CD4-positive, alpha-beta T cell treated with Interleukin-6 for 4 hours (primary cell): Measurements from ENCODE around the gene RANBP1.
"Not testable (repeated sequence)": the region's sequence is repeated elsewhere in the genome, so short reads cannot be mapped to it uniquely, and the experiment has no call there.

Experiments
- DNase-seq: peaks from one replicate; pipeline ENCODE4 v3.0.0-alpha.2; 2020; ENCODE audit warnings: mixed read lengths

Gene RANBP1

DNA sequence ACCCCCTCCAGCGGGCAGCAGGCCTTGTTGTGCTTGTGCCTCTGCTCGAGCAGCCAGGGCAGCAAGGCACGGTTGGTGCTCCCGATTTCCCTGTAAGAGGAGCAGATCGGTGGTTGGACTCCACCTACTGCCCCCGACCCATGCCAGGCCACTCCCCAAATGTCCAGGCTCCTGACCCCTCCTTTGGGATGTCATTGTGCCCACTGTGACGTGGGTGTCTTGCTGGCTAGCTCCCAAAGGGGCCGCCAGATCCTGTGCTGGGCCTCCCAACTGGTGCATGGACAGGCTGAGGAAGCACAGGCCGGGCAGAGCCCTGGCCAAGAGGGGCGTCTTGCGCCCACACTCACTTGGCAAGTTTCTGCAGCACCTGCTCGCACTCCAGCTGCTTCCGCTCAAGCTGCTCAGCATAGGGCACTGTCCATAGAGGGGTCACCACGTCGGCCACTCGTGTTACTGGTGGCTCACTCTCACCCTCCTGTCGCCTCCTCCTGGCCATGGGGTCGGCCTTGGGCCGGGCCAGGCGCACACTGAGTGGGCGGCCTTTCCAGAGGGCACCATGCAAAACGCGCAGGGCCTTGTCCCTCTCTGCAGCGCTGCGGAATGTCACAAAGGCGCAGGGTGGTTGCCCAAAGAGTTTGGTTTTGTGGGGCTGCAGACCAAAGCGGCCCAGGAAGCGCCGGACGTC lies at the start of gene RANBP1:
TSS of gene RANBP1 (plus strand) at position 414 of the 685 bp plus-strand sequence. CDS start at position 495, 81 bp downstream.
- no peak for DNase-seq

DNA sequence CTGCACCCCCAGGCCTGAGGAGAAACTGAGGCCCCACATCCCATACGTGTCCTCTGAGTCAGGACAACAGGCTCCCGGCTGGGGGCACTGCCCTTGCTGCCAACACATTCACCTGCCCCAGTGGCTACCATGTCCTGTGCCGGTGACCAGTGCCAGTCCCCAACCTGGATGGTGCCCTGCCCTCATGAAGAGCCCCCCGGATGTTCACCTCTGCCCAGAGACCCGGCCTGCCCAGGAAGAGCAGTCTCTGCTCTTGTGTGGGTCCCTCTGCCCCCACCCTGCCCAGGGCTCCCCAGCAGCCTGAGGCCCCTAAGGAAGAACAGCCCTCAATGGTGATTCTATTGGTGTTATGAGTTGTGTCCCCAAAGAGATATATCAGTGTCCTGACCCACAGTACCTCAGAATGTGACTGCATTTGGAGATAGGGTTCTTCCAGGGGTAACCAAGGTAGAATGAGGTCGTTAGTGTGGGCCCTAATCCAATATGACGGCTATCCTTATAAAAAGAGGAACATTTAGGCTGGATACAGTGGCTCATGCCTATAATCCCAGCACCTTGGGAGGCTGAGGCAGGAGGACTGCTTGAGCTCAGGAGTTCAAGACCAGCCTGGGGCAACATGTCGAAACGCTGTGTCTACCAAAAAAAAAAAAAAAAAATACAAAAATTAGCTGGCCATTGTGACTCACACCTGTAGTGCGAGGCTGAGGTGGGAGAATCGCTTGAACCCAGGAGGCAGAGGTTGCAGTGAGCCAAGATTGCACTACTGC lies 49.1 kb upstream of the RANBP1 start:
- DNase-seq: no peak

DNA sequence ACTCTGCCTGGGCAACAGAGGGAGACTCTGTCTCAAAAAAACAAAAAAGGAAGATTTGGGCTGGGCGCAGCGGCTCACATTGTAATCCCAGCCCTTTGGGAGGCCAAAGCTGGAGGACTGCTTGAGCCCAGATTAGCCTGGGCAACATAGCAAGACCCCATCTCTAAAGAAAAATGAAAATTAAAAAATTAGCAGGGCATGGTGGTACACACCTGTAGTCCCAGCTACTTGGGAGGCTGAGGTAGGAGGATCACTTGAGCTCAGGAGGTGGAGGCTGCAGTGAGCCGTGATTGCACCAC lies 48.6 kb upstream of the RANBP1 start:
- DNase-seq: not testable (repeated sequence)

DNA sequence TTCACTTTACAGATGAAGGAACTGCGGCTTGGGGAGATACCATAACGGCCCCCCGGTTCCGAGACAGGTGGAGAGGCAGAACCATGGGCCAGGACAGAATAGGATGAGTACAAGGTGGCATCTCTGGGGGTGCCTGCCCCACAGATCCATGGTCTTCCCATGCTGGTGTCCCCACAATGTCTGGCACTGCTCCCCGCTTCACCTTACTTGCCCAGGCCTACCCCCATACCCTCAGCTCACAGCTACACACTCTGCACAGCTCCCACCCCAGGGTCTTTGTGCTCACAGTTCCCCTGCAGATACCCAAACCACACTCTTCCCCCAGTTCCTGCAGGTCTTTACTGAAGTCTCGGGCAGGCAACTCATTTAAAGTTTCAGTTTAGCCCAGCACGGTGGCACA lies 47.3 kb upstream of the RANBP1 start:
- DNase-seq: no peak

DNA sequence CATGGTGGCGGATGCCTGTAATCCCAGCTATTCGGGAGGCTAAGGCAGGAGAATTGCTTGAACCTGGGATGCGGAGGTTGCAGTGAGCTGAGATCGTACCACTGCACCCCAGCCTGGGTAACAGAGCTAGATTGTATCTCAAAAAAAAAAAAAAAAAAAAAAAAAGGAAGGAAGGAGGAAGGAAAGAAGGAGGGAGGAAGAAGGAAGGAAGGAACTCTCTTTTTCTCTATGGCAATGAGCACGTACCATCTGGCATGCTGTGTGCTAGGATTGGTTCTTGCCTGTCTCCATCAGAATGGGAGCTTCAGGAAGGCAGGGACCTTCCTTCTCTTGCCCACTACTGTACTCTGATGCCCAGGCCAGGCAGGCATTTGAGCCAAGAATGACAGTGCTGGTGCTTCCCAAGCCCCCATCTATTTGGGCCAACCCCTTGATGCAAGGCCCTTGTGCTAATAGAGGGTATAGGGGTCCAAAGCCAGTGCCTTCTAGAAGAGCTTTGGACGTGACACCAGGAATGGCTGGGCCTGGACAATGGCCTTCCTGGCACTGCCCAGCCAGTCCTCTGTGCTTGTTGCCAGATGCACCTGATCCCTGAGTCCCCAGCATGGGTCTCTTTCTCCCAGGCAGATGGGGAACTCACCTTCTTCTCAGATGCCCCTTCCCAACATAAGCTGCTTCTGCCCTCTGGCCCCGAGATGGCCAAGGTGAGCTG lies 46.4 kb upstream of the RANBP1 start:
- no peak for DNase-seq

DNA sequence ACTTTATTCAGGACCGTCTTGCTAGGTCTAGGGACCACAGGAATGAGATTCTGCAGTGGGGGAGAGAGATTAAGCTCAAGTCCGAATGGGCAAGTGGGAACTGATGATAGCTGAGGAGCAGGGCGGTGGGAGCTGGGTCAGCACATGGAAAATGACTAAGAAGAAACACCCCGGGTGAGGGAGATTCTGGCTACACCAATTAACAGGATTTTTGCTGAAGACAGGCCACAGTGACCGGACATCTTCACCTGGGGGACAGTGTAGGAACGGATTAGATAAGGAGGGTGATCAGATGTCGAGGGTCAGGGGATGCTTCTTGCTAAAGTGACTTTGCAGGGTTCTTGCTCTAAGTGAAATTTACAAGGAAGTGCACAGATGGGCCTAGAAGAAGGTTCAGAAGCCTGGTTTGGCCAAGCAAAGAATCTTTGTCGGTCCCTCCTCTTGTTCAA lies 44.4 kb upstream of the RANBP1 start:
- no peak for DNase-seq

DNA sequence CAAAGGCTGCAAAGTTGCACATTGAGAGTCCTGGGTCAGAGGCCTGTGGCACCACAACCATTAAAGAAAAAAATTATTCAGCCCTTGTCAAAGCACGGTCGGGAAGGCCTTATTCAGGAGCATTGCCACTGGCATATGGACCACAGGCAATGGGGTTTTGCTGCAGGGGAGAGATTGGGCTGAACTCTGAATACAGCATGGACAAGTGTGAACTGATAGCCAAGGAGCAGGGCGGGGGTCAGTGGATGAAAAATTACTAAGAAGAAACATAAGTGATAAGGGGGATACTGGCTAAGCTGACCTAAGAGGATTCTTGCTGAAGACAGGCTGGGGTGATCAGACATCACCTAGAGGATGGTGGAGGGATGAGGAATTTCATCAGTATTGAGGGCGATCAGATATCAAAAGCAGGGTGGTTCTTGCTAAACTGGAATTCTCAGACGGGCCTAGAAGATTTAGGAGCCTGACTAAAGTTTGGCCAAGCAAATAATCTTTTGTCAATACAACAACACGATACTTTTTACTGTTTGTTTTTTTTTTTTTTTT lies 39.2 kb upstream of the RANBP1 start:
- DNase-seq: no peak

DNA sequence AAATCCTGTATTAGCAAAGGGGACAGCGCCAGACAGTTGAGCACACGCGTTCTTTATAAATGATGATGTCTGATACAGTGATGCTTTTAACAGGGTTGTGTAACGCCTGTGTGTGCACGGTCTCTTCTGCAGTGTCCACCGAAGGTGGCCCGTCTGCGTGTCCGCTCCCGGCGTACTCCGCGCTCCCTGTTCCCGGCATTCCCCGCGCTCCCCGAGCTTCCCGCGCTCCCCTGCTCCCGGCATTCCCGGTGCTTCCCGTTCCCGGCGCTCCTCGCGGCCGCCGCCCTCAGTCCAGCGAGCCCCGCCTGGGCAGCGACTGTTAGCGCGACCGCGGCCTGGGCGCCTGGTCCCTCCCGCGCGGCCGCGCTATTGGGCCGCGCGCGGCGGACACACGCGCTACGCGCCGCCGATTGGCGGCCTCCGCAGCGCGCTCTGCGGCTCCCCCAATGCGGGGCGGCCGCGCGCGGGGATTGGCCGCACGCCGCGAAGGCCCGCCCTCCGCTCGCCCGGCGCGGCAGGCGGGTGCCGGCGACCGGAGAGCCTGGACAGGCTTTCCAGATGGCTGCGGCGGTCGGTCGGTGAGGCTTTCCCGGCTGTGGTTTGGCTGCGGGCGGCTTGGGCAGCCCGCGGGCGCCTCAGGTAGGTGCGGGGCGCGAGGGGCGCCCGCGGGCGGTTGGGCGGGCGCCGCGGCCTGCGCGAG lies 36.0 kb upstream of the RANBP1 start, which contains the start of gene DGCR8:
TSS of gene DGCR8 (plus strand) at position 497 of the 700 bp plus-strand sequence. CDS start 5,723 bp downstream, outside the sequence.
- peak; percentile 73 for DNase-seq

DNA sequence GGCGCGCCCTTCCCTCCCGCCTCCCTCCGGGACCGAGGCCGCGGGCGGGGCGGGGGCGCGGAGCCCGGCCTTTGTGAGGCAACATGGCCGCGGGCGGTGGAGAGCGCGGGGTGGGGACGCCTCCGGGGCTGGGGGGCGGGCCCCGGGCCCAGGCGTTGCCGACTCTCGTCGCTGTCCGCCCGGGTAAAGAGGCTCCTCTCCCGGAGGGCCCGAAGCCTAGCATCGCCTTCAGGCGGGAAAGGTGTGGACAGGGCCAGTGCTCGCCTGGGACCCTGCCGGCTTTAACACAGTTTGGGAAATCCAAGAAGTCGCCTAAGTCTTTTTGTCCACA lies 35.5 kb upstream of the RANBP1 start:
- DNase-seq: peak; percentile 79

DNA sequence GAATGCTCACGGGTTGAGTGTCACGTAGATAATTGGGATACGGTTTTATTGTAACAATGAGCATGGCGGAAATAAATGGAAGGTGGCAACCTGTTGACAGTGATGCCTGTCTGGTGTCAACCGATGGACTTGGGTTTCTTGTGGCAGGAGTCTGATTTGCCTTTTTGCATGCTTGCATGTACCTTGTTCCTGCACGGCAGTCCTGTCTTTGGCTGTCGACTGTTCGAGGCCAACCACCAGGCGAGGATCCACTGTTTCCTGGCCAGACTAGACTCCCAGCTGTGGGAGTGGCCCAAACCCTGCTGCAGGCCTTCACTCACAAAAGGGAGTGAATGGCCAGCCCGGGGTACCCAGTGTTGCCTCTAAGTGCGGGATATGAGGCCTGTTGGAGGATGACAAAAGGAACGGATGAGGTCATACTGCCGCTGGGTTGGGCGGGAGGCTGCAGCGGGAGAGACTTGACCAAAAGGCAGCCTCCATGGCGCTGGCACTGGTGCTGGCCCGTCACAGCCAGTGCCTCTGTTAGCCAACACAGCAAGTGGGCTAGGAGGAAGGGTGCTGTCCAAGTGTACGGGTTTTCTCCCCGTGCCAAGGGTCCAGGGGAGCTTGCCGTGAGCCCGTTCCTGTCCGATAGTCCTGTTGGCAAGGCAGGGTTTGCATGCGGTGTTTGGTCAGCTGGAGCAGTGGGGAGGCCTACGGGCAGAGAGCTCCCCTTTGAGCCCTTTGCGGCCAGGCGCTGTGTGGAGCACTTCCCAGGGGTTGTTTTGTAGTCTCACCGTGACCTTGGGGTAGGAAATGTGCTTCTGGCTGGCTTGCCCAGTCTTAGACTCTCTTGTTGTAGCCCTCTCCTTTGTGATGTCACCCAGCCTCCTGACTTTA lies 34.9 kb upstream of the RANBP1 start:
- no peak for DNase-seq

DNA sequence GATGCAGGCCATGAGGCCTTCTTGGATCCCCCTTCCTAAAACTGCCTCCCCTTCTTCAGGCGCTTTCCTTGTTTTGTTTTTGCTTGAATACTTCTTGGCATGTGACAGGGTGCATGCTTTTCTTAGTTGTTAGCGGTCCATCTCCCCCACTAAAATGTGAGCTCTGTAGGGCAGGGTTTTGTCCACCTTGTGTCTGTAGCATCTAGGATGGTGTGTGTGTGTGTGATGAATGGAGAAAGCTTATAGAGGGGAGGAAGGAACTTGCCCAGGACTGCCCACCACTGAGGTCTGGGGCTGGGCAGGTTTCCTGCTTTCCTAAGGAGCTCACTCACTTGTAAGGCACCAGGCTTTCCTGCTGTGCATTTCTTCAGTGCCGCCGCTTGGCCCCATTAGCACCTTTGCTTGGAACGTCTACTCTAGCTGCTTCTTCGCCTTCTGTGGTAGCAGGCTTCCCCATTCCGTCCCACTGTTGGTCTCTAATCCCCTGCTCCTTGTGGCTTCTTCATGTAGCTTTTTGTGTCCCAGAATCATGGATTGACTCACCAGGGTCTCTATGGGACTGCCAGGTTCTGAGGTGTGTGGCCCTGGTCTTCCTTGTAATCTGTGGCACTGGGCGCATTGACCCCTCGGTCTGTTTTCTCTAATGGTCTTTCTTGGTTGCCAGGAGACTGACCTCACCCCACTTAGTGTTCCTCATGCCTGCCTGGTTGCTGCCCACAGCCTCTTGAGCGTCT lies 32.6 kb upstream of the RANBP1 start:
- no peak for DNase-seq

DNA sequence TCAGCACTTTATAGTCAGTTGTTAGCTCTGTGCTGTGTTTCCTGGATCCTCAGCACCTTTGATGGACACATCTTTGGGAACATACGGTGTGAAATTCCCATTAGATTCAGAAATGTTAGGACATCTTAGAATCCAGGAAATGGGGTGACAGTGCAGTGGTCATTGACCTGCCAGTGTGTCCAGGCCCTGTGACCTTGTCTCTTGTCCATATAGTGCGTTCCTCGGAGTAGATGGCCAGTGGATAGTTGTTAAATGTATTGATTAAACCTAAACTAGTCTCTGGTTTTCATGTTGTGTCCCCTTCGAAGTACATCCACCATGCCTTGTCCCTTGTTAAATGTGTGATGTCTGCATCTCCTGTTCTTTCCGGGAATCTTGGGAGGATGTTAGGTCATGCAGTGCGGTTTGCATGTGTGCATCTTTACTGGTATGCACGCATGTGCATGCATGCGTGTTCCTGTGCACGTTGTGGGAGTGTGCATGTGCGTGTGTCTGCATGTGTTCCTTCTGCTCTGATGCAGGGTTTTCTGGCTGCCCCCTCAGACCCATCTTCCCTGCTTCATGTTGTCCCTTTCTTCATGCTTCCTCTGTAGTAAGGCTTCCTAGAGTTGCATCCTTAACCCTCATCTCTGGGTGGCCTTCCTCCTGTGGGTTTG lies 31.9 kb upstream of the RANBP1 start:
- no peak for DNase-seq

DNA sequence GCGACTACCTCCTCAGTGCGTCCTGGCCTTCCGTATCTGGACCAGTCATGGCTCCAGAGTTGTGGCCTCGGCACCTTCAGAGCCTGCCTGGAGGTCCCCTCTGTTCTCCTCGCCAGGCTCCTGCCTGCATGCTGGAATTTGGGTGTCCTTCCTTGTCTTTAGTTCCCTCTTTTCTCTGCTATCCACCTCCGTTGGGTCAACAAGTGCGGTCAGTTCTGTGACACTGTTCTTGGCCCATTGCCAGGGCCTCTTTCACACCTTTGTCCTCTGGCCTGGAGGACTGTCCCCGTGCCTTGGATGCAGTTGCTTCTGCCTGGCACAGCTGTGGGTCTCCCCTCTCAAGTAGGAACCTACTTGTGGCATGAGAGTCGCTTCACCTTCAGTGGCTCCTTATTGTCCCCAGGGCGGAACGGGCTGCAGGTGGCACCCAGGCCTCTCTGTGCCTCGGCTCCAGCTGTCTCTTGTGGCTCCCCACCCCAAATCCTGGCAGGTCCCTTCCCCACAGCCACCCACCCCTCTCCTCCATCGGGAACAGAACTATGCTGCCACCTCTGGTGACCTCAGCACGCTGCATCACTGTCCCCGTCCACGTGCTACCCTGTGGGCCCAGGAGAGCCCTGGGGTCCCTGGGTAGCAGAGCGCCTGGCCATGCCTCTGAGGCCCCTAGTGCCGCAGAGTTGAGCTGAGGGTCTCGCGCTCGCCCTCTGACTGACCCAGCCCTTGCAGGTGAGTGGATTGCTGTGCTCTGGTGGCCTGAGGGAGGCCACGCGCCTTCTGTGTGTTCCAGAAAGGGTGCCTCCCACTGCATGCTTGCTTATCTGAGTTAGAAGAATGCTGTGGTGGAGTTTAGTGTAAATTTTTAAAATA lies 31.1 kb upstream of the RANBP1 start:
- DNase-seq: peak; percentile 20

DNA sequence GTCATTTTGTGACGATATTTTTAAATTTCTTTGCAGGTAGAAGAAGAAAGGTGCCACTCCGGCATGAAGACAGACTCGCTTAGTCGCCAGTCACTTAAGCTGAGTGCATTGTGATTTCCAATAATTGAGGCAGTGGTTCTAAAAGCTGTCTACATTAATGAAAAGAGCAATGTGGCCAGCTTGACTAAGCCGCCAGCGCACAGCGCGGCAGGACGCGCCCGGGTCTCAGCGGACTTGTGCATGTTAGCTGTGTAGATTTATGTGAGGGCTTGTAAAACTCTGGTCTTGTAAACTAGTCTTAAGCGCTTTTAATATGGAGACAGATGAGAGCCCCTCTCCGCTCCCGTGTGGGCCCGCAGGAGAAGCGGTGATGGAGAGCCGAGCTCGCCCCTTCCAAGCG lies 30.3 kb upstream of the RANBP1 start:
- no peak for DNase-seq

DNA sequence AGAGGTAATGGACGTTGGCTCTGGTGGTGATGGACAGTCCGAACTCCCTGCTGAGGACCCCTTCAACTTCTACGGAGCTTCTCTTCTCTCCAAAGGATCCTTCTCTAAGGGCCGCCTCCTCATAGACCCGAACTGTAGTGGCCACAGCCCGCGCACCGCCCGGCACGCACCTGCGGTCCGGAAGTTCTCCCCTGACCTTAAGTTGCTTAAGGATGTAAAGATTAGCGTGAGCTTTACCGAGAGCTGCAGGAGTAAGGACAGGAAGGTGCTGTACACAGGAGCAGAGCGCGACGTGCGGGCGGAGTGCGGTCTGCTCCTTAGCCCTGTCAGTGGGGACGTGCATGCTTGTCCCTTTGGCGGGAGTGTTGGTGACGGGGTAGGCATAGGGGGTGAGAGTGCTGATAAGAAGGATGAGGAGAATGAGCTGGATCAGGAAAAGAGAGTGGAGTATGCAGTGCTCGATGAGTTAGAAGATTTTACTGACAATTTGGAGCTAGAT lies 29.8 kb upstream of the RANBP1 start:
- no peak for DNase-seq

DNA sequence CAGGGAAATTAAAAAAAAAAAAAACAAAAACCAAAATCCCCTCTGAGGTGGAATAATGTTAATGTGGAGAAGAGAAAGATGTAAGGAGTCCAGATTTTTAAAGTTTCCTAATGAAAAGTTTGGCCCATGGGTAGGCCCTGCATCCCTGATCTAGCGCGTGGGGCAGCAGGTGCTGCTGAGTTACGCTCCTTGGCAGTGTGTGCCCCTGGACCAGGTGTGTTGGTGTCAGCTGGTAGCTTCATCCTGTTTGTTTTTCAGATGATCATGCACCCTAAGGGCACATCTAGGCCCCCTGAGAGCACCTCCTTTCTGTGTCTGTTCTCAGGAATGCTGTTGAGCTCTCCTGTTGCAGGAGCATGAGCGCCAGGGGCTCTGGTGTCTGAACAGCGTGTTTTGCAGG lies 29.1 kb upstream of the RANBP1 start:
- DNase-seq: no peak

DNA sequence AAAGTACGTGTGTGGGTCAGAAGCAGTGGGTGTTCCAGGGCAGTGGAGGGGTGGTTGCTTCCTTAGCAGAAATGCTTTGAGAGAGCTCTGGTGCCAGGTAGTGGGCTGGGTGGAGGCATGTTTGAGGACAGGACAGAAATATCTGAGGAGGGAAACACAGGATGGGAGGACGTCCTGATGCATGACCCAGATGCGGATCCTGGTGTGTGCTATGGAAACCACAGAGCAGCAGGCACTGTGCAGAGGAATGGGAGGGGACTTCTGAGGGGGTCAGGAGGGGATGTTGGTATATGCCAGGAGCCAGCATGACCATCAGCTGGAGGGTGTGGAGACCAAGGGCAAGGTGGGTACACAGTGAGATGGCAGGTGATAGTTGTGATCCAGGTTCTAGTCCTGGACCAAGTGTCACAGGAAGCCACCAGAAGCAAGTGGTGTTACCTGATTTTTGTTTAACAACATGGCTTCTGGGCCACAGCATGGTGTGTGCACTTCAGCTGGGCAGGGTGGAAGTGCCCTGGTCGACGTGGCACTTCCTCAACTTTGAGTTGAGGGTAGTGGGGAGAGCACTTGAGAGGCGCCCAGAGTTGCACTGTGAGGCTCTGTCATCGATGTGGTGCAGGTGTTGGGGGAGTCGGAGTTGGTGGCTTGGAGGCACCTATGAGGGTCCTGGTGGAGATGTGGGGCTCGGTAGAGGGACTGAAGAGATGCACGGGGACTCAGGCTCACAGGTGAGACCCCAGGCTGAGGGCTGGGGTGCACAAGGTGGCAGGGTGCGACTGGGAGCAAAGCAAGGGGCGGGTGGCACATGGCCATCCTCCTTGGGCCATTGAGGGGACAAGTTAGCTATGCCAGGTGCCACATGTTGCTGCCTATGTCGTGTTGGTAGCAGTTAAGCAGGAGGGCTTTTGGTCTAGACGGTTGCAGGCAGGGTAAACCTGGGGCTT lies 28.3 kb upstream of the RANBP1 start:
- DNase-seq: no peak

DNA sequence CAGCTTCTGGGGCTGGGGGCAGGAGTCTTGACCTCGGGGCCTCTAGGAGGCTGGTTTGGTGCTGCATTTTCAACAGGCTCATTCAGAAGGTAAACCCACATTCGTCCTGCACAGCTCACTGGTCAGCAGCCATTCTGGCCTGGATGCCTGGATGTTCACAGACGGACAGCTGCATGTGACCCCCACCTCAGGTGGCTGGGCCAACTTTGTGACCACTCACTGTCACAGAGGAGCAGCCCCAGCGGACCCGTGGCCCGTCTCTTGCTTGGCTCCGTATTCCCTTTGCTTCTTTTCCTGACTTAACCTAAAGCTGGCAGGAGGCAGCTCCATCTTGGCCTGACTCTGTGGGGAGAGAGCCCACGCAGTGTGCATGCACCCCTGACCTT lies 27.6 kb upstream of the RANBP1 start:
- no peak for DNase-seq
